HepG2 (cell line): ENCODE measurements around the gene TMEM220. TPM values are rescaled to one million over a fixed set of nuclear protein-coding genes. Genes with fewer than 3 reads are reported as not detected.
A peak's percentile ranks its signal among the peaks of the same experiment; 100 is the strongest.

Source experiments
- ATAC-seq: fragments of 200-7000 bp; cut with Tn5 transposase; 3 replicates; pipeline ENCODE4 v1.9.1; 2020; ENCODE audit warnings: mild to moderate bottlenecking, moderate library complexity
- BruUV-seq: library from RNA; stranded (reverse); fragments of 400-500 nt; replicated peaks from 2 replicates; lab custom pipeline; 2021; lab: Mats Ljungman, UMichigan
- CTCF ChIA-PET: fragments of 300-600 bp; formaldehyde crosslinking; extraction: SDS; loops from one replicate; lab custom pipeline; 2021; ENCODE audit warnings: low total read pairs, inconsistent platforms, low intra/inter-chr PET ratio; lab: Yijun Ruan, JAX
- POLR2A ChIA-PET: fragments of 350-600 bp; sonication (Branson Sonifier 250); formaldehyde crosslinking; loops from one replicate; lab custom pipeline; 2020; ENCODE audit warnings: antibody characterized with exemption, inconsistent platforms; lab: Yijun Ruan, JAX
- DNase-seq: peaks from one replicate; pipeline ENCODE4 v3.0.0-alpha.2; 2015; ENCODE audit warnings: low spot score
- FAIRE-seq: peaks from 3 replicates; lab custom pipeline; 2011; peaks lifted over from hg19 to GRCh38; lab: Jason Lieb, UNC
- H2AFZ ChIP-seq: one replicate; pipeline ENCODE4 v1.6.1; 2011; ENCODE audit warnings: low read length, inconsistent platforms
- H3K27ac ChIP-seq: fragments of 300-600 bp; 3 replicates; pipeline ENCODE4 v1.8.0; 2011; ENCODE audit warnings: mixed run types, mild to moderate bottlenecking, mixed read lengths, low read length, inconsistent platforms; ENCODE audit not compliant: insufficient read depth; ENCODE audit errors: extremely low read length
- H3K27me3 ChIP-seq, 2 experiments: fragments of 200-600 bp in 1 of 2; 2 replicates in 1 of 2; 3 replicates in 1 of 2; pipeline versions ENCODE4 v1.6.0 to v1.8.0; 2011; ENCODE audit warnings: low read length in 2 of 2, mild to moderate bottlenecking in 2 of 2, moderate library complexity in 2 of 2, inconsistent platforms in 1 of 2; ENCODE audit not compliant: insufficient read depth in 2 of 2, control insufficient read depth in 1 of 2
- H3K36me3 ChIP-seq, 2 experiments: fragments of 200-600 bp in 1 of 2; replicated peaks in 1 of 2; 2 replicates in 1 of 2; 3 replicates in 1 of 2; pipeline versions ENCODE4 v1.5.1 to v1.8.0; 2011; ENCODE audit warnings: low read length in 2 of 2, inconsistent platforms in 1 of 2; ENCODE audit not compliant: insufficient read depth in 2 of 2, control insufficient read depth in 1 of 2
- H3K4me1 ChIP-seq: 2 replicates; pipeline ENCODE4 v1.5.1; 2012; ENCODE audit warnings: low read length, inconsistent platforms; ENCODE audit not compliant: insufficient read depth
- H3K4me2 ChIP-seq: 2 replicates; pipeline ENCODE4 v1.6.0; 2011; ENCODE audit warnings: low read depth, low read length, inconsistent platforms
- H3K4me3 ChIP-seq, 3 experiments: fragments of 200-600 bp in 1 of 3; sonication (generic), shearing (Covaris generic) in 1 of 3; replicated peaks in 1 of 3; 2 replicates each; pipeline ENCODE4 v1.5.1; 2011 to 2016; ENCODE audit warnings: low read length in 3 of 3, inconsistent platforms in 2 of 3, low read depth in 2 of 3, mild to moderate bottlenecking in 2 of 3, control low read depth in 1 of 3, mixed read lengths in 1 of 3; ENCODE audit not compliant: insufficient read depth in 1 of 3
- H3K79me2 ChIP-seq: one replicate; pipeline ENCODE4 v1.6.1; 2011; ENCODE audit warnings: low read length, inconsistent platforms; ENCODE audit not compliant: insufficient read depth
- H3K9ac ChIP-seq: 2 replicates; pipeline ENCODE4 v1.6.0; 2011; ENCODE audit warnings: mild to moderate bottlenecking, low read depth, low read length, inconsistent platforms; ENCODE audit not compliant: insufficient read depth
- H3K9me3 ChIP-seq: 2 replicates; pipeline ENCODE4 v1.5.1; 2012; ENCODE audit warnings: mild to moderate bottlenecking, low read length
- H4K20me1 ChIP-seq: 2 replicates; pipeline ENCODE4 v1.6.0; 2011; ENCODE audit warnings: inconsistent platforms, mild to moderate bottlenecking, low read length, moderate library complexity; ENCODE audit not compliant: insufficient read depth
- FOXO1 ChIP-seq: sonication (generic); formaldehyde crosslinking; IDR thresholded peaks from 2 replicates; pipeline ENCODE4 v1.4.0; 2020; ENCODE audit warnings: missing genetic modification reagents
- NR2F2 ChIP-seq: IDR thresholded peaks from 2 replicates; pipeline ENCODE4 v1.6.1; 2012; ENCODE audit warnings: low read depth, inconsistent platforms, borderline replicate concordance
- PAXIP1 ChIP-seq: sonication (generic); formaldehyde crosslinking; conservative IDR thresholded peaks from 2 replicates; pipeline ENCODE4 v1.4.0; 2020; ENCODE audit warnings: mild to moderate bottlenecking, missing genetic modification reagents, moderate library complexity
- RBAK ChIP-seq: sonication (generic); formaldehyde crosslinking; IDR thresholded peaks from 2 replicates; pipeline ENCODE4 v1.5.1; 2020; ENCODE audit warnings: mild to moderate bottlenecking, missing genetic modification reagents
- RFX1 ChIP-seq: fragments of 450-650 bp; IDR thresholded peaks from 2 replicates; pipeline ENCODE4 v1.6.1; 2017
- RXRA ChIP-seq: sonication (generic); formaldehyde crosslinking; IDR thresholded peaks from 2 replicates; pipeline ENCODE4 v1.5.1; 2020; ENCODE audit warnings: missing genetic modification reagents
- SOX13 ChIP-seq, 3 experiments: fragments of 450-650 bp in 1 of 3; sonication (generic) in 1 of 3; formaldehyde crosslinking in 1 of 3; IDR thresholded peaks in 2 of 3; conservative IDR thresholded peaks in 1 of 3; 2 replicates each; pipeline versions ENCODE4 v1.5.0 to v1.6.1; 2016 to 2020; ENCODE audit warnings: antibody characterized with exemption in 1 of 3, mild to moderate bottlenecking in 1 of 3, missing compliant biosample characterization in 1 of 3, missing genetic modification reagents in 1 of 3, moderate library complexity in 1 of 3
- SOX5 ChIP-seq: IDR thresholded peaks from 2 replicates; pipeline ENCODE4 v1.6.1; 2016; ENCODE audit warnings: borderline replicate concordance
- SOX6 ChIP-seq, 2 experiments: fragments of 450-650 bp in 1 of 2; sonication (generic) in 1 of 2; formaldehyde crosslinking in 1 of 2; IDR thresholded peaks; 2 replicates each; pipeline versions ENCODE4 v1.4.0 to v1.6.1; 2017 to 2020; ENCODE audit warnings: antibody characterized with exemption in 1 of 2, mild to moderate bottlenecking in 1 of 2, missing genetic modification reagents in 1 of 2
- ZBTB21 ChIP-seq: sonication (generic); formaldehyde crosslinking; IDR thresholded peaks from 2 replicates; pipeline ENCODE4 v1.4.0; 2020; ENCODE audit warnings: missing genetic modification reagents
- ZFP36L2 ChIP-seq: sonication (generic); formaldehyde crosslinking; IDR thresholded peaks from 2 replicates; pipeline ENCODE4 v1.4.0; 2020; ENCODE audit warnings: missing genetic modification reagents
- ZKSCAN1 ChIP-seq: fragments of 150-350 bp; IDR thresholded peaks from 2 replicates; pipeline ENCODE4 v1.6.1; 2014; ENCODE audit warnings: low read length
- ZNF12 ChIP-seq: sonication (generic); formaldehyde crosslinking; IDR thresholded peaks from 2 replicates; pipeline ENCODE4 v1.5.0; 2020; ENCODE audit warnings: missing genetic modification reagents
- ZNF232 ChIP-seq: sonication (generic); formaldehyde crosslinking; IDR thresholded peaks from 2 replicates; pipeline ENCODE4 v1.4.0; 2020; ENCODE audit warnings: missing genetic modification reagents, borderline replicate concordance
- ZNF24 ChIP-seq: fragments of 450-650 bp; IDR thresholded peaks from 2 replicates; pipeline ENCODE4 v1.6.1; 2017; ENCODE audit warnings: antibody characterized with exemption, mild to moderate bottlenecking
- ZNF737 ChIP-seq: sonication (generic); formaldehyde crosslinking; IDR thresholded peaks from 2 replicates; pipeline ENCODE4 v1.5.0; 2020; ENCODE audit warnings: missing genetic modification reagents, mild to moderate bottlenecking, borderline replicate concordance
- WGBS: methylation state at CpG from one replicate; pipeline ENCODE4 v1.1.6; 2017; ENCODE audit warnings: low lambda C conversion rate; 5-methylcytosine and 5-hydroxymethylcytosine counted together
- in situ Hi-C: cut with HindIII; loops from 2 replicates; pipeline ENCODE4 v1.10.0; 2017; ENCODE audit warnings: low pct_unique_long_range_greater_than_20kb; ENCODE audit not compliant: extremely low pct_ligation_motif_present
- intact Hi-C: fragments of 100-400 bp; cut with micrococcal nuclease; formaldehyde crosslinking; loops from one replicate; pipeline ENCODE4 v1.10.0; 2022; ENCODE audit not compliant: unreplicated experiment
- polyA plus RNA-seq, 8 experiments: library from polyadenylated mRNA; depleted of rRNA in 3 of 8; stranded (reverse) in 7 of 8; unstranded in 1 of 8; fragments of >200 nt; fragmentation: Illumina TruSeq in 4 of 8; extraction: Trizol in 4 of 8; gene quantifications; 2 replicates each; pipeline versions ENCODE4 v1.2.1 to v1.2.3, GENCODE V29; 2011 to 2016; ENCODE audit warnings: low read depth in 4 of 8, missing spikeins in 1 of 8, mixed read lengths in 1 of 8; ENCODE audit not compliant: insufficient read depth in 1 of 8
- total RNA-seq, 5 experiments: library from RNA; depleted of rRNA; stranded (reverse); fragments of >200 nt; fragmentation: Illumina TruSeq; extraction: Trizol; gene quantifications; 2 replicates each; pipeline ENCODE4 v1.2.3, GENCODE V29; 2016; ENCODE audit warnings: low read depth in 1 of 5
- TF ChIP-seq, protein P1 (sequence below): sonication (generic); formaldehyde crosslinking; IDR thresholded peaks from 2 replicates; pipeline ENCODE4 v1.5.1; 2020; ENCODE audit warnings: mild to moderate bottlenecking, moderate library complexity, missing genetic modification reagents
- TF ChIP-seq, protein P2 (sequence below): sonication (generic); formaldehyde crosslinking; IDR thresholded peaks from 2 replicates; pipeline ENCODE4 v1.5.1; 2020; ENCODE audit warnings: missing genetic modification reagents, mild to moderate bottlenecking, borderline replicate concordance

The TMEM220 gene
- total and polyA plus RNA-seq, 2 of the 13 experiments (the other 11 are each of a cell fraction or from before 2014, with no cell fraction given): 1.3 to 2.2 TPM

DNA sequence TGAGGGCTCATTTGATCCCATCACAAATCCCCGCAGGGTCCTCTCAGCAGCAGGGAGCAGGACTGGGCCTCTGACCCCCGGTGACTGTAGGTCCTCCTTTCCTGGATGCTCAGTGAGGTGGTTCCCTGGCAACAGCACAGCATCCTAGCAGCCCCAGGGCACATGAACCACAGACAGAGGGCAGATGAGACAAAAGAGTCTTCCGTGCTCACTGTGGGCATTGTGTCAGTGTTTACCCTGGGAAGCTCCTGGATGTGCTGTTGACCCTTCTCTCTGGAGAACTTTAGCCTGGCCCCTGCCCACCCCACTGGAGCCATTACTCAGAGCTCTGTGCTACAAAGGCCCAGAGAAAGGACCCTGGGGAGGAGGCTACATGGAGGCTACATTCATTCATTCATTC is 21.7 kb upstream of the TMEM220 start:
- intact Hi-C loops (no loop called here), in situ Hi-C loops (no loop called here)
- ChIA-PET CTCF (no interaction called here), POLR2A (no interaction called here)
- peaks cover 15% of the 10 kb centered on the region for H3K4me1 ChIP-seq
- no peak overlapping the region for H3K9ac ChIP-seq
- no peak overlapping the region for H3K27ac ChIP-seq
- ATAC-seq: peak; percentile 78
- H3K4me3 ChIP-seq: no peak overlapping the region
- peak; percentile 45 for DNase-seq
- H4K20me1 ChIP-seq: no peaks in the 10 kb centered on the region
- H3K79me2 ChIP-seq: no peaks in the 10 kb centered on the region
- H2AFZ ChIP-seq: no peak overlapping the region
- WGBS: 20% methylated on average over 1 of the region's 3 CpGs
- FAIRE-seq: no peak
- H3K36me3 ChIP-seq: no peaks in the 10 kb centered on the region
- H3K4me2 ChIP-seq: no peak overlapping the region
- H3K9me3 ChIP-seq: no peaks in the 10 kb centered on the region
- no TSS peak for BruUV-seq
- peaks cover 2 to 11% of the 10 kb centered on the region in 2 experiments; a peak in 3 of 5 replicates for H3K27me3 ChIP-seq
- TF ChIP-seq RBAK (CRISPR knock-in tag): peak; percentile 89
- TF ChIP-seq ZNF24: peak; percentile 81
- no peak for TF ChIP-seq ZBTB21
- no peak for TF ChIP-seq NR2F2
- no peak for TF ChIP-seq ZKSCAN1
- peak; percentile 52; the same call in 1 of the 2 replicates for TF ChIP-seq FOXO1 (CRISPR knock-in tag)
- TF ChIP-seq ZFP36L2: no peak
- TF ChIP-seq, protein P1, sequence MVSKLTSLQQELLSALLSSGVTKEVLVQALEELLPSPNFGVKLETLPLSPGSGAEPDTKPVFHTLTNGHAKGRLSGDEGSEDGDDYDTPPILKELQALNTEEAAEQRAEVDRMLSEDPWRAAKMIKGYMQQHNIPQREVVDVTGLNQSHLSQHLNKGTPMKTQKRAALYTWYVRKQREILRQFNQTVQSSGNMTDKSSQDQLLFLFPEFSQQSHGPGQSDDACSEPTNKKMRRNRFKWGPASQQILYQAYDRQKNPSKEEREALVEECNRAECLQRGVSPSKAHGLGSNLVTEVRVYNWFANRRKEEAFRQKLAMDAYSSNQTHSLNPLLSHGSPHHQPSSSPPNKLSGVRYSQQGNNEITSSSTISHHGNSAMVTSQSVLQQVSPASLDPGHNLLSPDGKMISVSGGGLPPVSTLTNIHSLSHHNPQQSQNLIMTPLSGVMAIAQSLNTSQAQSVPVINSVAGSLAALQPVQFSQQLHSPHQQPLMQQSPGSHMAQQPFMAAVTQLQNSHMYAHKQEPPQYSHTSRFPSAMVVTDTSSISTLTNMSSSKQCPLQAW: 0 out of 2 replicates have a peak, but pooled peaks have one; percentile 22
- TF ChIP-seq RFX1: peak; percentile 45; the same call in 1 of the 2 replicates
- TF ChIP-seq SOX5: peak; percentile 95
- TF ChIP-seq ZNF737 (CRISPR knock-in tag): no peak
- TF ChIP-seq ZNF232 (CRISPR knock-in tag): no peak
- TF ChIP-seq RXRA: 0 out of 2 replicates have a peak, but pooled peaks have one; percentile 29
- TF ChIP-seq SOX6 (IDR thresholded peaks at IDR 0.05): no peak
- peak; percentile 86 for TF ChIP-seq SOX6 (CRISPR knock-in tag; IDR thresholded peaks at IDR 0.05)
- TF ChIP-seq PAXIP1 (CRISPR knock-in tag): peak; percentile 19; the same call in 1 of the 2 replicates
- no peak for TF ChIP-seq ZNF12 (CRISPR knock-in tag)
- TF ChIP-seq, protein P2, sequence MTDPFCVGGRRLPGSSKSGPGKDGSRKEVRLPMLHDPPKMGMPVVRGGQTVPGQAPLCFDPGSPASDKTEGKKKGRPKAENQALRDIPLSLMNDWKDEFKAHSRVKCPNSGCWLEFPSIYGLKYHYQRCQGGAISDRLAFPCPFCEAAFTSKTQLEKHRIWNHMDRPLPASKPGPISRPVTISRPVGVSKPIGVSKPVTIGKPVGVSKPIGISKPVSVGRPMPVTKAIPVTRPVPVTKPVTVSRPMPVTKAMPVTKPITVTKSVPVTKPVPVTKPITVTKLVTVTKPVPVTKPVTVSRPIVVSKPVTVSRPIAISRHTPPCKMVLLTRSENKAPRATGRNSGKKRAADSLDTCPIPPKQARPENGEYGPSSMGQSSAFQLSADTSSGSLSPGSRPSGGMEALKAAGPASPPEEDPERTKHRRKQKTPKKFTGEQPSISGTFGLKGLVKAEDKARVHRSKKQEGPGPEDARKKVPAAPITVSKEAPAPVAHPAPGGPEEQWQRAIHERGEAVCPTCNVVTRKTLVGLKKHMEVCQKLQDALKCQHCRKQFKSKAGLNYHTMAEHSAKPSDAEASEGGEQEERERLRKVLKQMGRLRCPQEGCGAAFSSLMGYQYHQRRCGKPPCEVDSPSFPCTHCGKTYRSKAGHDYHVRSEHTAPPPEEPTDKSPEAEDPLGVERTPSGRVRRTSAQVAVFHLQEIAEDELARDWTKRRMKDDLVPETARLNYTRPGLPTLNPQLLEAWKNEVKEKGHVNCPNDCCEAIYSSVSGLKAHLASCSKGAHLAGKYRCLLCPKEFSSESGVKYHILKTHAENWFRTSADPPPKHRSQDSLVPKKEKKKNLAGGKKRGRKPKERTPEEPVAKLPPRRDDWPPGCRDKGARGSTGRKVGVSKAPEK (CRISPR knock-in tag): no peak
- peak; percentile 67; the same call in 1 of the 2 replicates for TF ChIP-seq SOX13 (IDR thresholded peaks at IDR 0.05)
- TF ChIP-seq SOX13 (CRISPR knock-in tag; conservative IDR thresholded peaks at IDR 0.05 in 1 of 2, IDR thresholded peaks at IDR 0.05 in 1 of 2): peak in 1 of 2 experiments; percentile 92; a peak in 2 of 4 replicates
